Stimulated activated CD8-positive, alpha-beta memory T cell treated with anti-CD3 and anti-CD28 coated beads, Interleukin-15, amount 100 ng/mL, for 4 hours (primary cell): ENCODE results near the gene GOLGA7B.

Experiments
- DNase-seq, 2 donors: peaks; one replicate each; pipeline ENCODE4 v3.0.0-alpha.2; 2020; ENCODE audit warnings: low read depth in 2 of 2

The GOLGA7B gene

GRCh38 chr10:97849687-97850402 lies at the start of gene GOLGA7B:
Gene GOLGA7B (plus strand): TSS chr10:97849843. CDS start chr10:97850304, 461 bp downstream.
- peak; percentile 18 to 35 for DNase-seq

GRCh38 chr10:97800474-97800873 lies 49.2 kb upstream of the GOLGA7B start:
- DNase-seq = no peak

- DNase-seq = no peak
Observed at GRCh38 chr10:97801422-97801821, 48.2 kb upstream of the GOLGA7B start.

GRCh38 chr10:97805096-97805884 lies 44.4 kb upstream of the GOLGA7B start:
- no peak for DNase-seq

GRCh38 chr10:97805949-97806348 lies 43.7 kb upstream of the GOLGA7B start:
- DNase-seq = no peak

GRCh38 chr10:97810446-97810845 lies 39.2 kb upstream of the GOLGA7B start:
- DNase-seq = no peak

- no peak for DNase-seq
Observed at GRCh38 chr10:97811958-97812357, 37.7 kb upstream of the GOLGA7B start.

- DNase-seq = no peak
Observed at GRCh38 chr10:97812696-97813095, 36.9 kb upstream of the GOLGA7B start.

- DNase-seq = no peak
Observed at GRCh38 chr10:97813311-97813710, 36.3 kb upstream of the GOLGA7B start.

GRCh38 chr10:97814996-97815395 lies 34.6 kb upstream of the GOLGA7B start:
- DNase-seq = no peak

- DNase-seq = no peak
Observed at GRCh38 chr10:97816609-97817008, 33.0 kb upstream of the GOLGA7B start.

- DNase-seq = no peak
Observed at GRCh38 chr10:97818572-97818971, 31.1 kb upstream of the GOLGA7B start.

GRCh38 chr10:97820096-97820704 lies 29.4 kb upstream of the GOLGA7B start:
- no peak for DNase-seq

- no peak for DNase-seq
Observed at GRCh38 chr10:97821308-97822038, 28.2 kb upstream of the GOLGA7B start.

- DNase-seq = no peak
Observed at GRCh38 chr10:97822261-97822687, 27.4 kb upstream of the GOLGA7B start.

GRCh38 chr10:97823734-97824133 lies 25.9 kb upstream of the GOLGA7B start:
- DNase-seq = no peak

GRCh38 chr10:97825020-97825760 lies 24.5 kb upstream of the GOLGA7B start:
- DNase-seq = no peak

GRCh38 chr10:97826892-97827291 lies 22.8 kb upstream of the GOLGA7B start:
- no peak for DNase-seq

- no peak for DNase-seq
Observed at GRCh38 chr10:97827702-97828291, 21.8 kb upstream of the GOLGA7B start.

GRCh38 chr10:97828721-97829120 lies 20.9 kb upstream of the GOLGA7B start:
- DNase-seq = no peak

GRCh38 chr10:97830064-97830463 lies 19.6 kb upstream of the GOLGA7B start:
- DNase-seq = no peak
